HG03060 (cell line): ENCODE data around the gene SOBP.

Experiments
- ATAC-seq: cut with Tn5 transposase; IDR thresholded peaks from one replicate; pipeline ENCODE4 v1.9.1; 2021; ENCODE audit warnings: low read depth, moderate number of reproducible peaks; ENCODE audit not compliant: unreplicated experiment

The SOBP gene

GRCh38 chr6:107707346-107708275 lies 217.7 kb downstream of the SOBP start:
- ATAC-seq, result no peak

GRCh38 chr6:107708435-107708834 lies 218.5 kb downstream of the SOBP start:
- no peak for ATAC-seq

- ATAC-seq, result no peak
These were observed 219.4 kb downstream of the SOBP start for GRCh38 chr6:107709341-107709740.
